HG02610 (cell line): Measurements from ENCODE around the gene VTI1A.

ENCODE experiments used
- ATAC-seq: cut with Tn5 transposase; IDR thresholded peaks from one replicate; pipeline ENCODE4 v1.9.1; 2021; ENCODE audit warnings: mild to moderate bottlenecking, moderate library complexity; ENCODE audit not compliant: unreplicated experiment

The VTI1A gene

DNA sequence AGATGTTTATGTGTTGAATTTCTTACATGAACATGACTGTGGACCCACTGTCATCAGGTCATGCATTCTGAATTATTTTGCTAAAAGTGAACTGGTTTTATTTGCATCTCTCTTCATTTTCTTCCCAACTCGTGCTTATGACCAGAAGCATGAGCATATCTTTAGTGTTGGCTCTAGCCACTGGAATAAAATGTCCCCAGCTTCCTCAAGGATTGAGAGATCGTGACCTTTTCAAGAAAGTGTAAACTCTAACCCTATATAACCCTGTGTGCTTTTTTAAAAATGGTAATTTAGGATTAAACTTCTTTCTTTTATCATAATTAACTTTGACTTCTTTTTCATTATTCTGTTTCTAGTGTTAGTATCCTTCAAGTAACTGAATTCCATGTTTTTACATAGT is 55.5 kb downstream of the VTI1A start:
- no peak for ATAC-seq

DNA sequence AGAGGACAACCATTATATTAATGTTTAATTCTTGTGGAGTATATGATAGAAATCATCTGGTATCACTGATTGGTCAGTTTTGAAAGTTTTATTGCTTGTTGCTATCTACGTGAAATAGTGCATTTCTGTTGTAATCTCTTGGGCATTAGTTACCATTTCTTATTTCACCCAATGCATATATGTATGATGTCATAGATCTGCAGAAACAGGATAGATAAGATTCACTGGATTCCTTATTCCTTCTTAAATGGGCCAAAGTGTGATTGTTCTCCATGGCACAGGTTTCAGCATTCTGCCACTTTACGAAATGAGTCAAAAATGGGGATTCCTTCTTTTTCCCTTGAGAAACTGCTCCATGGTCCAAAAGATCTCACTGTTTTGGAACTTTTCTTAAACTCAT is 56.6 kb downstream of the VTI1A start:
- ATAC-seq, result no peak

DNA sequence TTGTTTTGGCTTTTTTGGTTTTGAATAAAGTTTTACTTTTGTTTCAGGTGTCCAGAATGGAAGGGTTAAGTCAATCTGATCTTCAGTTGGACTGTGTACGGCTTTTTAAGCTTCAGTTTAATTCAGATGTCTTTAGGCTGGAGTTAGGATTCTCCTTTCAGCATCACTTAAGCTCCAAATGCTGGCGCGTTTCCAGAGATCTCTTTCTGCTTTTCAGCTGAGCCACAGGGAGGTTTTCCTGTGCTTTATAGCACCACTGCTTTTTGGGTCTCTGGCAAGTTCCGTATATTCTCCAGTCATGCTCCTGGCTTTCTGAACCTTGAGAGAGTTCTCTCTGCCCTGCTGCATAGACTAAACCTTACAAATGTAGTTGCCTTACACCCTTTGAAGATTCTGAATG is 60.0 kb downstream of the VTI1A start:
- ATAC-seq, result no peak

DNA sequence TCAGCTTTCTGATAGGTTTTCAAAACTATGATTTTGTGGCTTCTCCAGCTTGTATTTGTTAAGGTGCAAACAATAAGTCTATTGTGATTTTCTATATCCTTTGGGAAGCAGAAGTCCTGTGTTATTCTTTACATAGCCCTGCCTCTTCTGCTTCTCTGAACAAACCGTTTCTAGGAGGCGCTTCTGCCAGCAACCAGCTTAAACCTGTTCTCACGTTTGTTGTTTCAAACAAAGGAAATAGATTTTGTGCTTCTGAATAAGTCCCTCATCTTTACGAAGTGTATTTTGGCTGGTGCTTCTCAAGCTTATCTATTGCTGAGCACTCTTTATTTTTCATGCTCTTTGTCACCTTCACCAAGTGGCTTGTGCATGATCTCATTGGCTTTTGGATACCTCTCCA is 61.0 kb downstream of the VTI1A start:
- no peak for ATAC-seq

DNA sequence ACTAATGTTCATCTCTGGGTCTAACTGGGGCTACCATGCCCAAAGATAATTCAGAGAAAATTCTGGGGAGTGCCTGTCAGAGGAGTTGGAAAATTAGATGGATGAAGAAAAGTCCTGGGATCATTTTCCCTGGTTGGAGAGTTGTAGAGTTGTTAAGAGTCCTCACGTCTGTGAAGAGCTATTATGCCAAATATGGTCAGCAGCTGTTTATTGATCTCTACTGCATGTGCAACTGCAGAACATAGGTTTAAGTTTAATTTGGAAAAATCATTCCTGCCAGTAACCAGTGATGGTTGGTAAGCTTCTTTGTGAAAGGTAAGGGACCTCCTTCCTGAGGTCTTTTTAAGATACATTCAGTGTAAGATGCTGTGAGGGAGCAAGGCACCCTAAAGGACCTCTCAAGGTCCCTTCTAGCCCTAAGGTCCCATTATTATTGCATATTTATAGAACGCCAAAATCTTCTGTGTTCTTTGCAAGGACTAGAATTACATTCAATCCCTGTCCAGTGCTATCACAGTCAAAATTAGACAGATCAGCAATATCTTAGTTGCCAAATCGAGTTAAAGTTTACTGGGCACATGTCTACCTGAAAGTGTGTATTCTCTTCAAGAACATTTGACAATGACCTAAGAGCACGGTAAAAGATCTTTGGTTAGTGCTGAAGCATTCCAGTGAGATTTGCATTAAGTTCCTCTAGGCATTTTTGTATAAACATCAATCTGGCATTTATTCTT is 62.7 kb downstream of the VTI1A start:
- no peak for ATAC-seq

DNA sequence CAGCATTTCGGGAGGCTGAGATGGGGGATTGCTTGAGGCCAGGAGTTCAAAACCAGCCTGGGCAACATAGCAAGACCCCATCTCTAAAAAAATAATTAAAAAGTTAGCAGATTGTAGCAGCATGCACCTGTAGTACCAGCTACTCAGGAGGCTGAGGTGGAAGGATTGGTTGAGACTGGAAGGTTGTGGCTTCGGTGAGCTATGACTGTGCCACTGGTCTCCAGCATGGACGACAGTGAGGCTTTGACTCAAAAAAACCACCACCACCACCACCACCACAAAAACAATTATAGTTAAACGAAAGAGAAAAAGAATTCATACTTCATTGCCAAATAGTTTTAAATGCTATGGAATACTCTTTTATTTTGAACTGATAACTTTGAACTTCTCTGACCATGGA is 63.4 kb downstream of the VTI1A start:
- no peak for ATAC-seq

DNA sequence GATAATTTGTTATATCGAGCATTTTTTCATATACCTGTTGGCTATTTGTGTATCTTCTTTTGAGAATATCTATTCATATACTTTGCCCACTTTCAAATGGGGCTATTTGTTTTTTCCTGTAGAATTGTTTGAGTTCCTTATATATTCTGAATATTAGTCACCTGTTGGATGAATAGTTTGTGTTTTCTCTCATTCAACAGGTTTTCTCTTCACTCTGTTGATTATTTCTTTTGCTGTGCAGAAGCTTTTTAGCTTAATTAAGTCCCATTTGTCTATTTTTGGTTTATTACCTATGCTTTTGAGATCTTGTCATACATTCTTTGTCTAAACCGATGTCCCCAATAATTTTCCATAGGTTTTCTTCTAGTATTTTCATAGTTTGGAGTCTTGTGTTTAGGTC is 65.3 kb downstream of the VTI1A start:
- no peak for ATAC-seq

DNA sequence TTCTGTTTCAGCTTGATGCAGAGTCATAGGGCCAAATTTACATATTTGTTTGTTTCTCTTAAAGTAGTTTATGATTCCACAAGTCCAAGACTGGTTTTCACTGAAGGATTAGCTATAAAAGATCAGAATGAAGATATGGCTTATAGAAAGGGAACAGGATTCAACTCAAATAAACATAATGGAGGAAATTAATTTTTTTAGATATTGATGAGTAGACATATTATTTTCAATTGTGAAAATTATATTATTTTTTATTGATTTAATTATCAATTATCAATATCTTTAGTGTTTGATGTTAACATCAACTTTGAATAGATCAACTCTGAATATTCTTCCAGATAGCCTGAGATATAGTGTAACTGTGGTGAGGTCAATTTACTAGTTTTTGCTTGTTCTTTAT is 68.1 kb downstream of the VTI1A start:
- no peak for ATAC-seq

DNA sequence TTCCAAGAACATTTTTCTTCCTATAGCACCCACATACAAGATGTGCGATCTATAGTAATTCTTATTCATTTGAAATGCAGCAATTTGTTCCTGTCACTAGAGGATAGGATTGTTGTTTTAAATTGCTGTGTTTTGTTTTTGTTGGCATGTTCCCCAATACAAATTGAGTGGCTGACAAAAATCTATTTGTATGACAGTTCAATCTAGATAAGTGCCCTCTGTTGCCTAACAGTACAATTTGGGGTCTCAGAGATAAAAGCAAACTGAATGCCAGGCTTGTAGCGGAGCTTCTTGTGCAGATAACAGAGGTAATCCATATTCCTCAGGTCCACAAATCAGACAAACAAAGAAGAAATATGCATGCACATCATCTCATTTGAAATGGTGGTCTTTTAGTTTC is 68.8 kb downstream of the VTI1A start:
- ATAC-seq, result no peak

DNA sequence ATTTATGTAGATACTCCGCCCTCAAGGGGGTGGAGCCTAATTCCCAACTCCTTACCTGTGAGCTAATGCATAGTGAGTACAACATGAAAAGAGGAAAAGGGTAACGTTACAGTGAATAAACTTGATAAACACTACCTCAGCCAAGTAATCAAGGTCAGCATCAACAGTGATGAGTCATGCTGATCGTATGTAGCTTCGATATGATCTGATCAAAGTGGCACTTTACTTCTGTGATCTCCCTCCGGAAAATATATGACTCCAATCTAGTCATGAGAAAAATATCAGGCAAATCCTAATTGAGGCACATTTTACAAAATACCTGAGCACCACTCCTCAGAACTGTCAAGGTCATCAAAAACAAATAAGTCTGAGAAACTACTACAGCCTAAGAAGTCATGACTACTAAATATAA is 70.4 kb downstream of the VTI1A start:
- ATAC-seq, result no peak

DNA sequence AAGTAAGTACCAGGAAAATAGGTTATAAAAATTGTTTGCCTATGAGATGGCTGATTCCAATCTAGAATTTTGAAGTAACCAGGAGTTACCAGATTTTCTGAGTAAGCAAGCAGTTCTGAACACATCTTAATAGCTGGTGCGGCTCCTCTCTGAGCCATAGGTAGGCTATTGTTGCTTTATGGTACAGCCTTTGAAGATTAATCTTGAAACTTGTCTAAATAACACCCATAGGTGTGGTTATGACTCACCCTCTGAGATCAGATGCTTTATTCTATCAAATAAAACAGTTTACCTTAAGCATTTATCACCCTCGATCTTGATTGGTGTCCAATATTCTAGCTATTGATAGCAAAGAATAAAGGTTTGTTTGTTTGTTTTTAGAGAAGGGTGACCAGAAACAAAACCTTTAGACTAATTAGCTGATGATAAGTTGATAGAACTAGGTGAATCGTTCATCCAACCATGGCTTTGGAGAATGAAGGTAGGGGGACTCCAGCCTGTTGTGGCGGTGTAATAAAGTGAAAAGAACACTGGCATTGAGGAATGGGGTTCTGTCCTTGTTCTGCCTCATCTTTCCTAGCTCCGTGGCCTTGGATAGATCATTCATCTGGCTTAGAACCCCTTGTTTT is 72.2 kb downstream of the VTI1A start:
- ATAC-seq, result peak; percentile 99

DNA sequence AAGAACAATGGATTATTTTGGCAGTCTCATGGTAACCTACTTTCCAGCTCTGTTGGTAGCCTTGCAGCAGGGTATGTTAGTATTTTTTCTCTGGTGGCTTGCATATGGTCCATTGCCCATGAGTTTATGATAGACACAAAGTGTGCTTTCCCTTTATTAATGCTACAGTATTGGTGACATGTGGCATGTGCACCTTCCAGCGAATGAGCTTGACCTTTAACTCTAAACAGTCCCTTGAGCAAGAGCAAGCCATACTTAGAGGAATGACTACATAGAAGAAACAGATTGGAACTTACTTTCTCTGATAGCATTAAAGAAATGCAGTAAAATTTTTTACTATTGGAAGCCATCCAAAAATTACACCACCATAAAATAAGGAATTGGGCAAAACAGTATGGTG is 73.9 kb downstream of the VTI1A start:
- no peak for ATAC-seq

DNA sequence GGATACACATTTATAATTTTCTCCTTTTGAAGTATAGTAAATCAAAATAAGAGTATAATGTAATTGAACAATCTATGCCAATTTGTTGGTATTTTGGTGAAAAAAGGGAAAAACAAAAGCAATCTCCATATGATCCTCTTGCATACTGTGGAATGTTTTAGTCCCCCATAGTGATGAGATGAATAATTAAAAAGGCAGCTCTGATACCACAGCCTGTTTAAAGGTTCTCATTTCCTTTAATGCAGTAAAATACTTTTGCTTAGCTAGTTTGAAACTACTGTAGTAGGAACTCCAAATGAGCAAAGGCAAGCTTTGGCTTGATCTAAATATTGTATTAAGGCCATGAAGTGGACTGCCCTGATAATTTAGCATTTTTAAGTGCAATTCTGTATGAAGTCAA is 77.6 kb downstream of the VTI1A start:
- ATAC-seq, result no peak

DNA sequence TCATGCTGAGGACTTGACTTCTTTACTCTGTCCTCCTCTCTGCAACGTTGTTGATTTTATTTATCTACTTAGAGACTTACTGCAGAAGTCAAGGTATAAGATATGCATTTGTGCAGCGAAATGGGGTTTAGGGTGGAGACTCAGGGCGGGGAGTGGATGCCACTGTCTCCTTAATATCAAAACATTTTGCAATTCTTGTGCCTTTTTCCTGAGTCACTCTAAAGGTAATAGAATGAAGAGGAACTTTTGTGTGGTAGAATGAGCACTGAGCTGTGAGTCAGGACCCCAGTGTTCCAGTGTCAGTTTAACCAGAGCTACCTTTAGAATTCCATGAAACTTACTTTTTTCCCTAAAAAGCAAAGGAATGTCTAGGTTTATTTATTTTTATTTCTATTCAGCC is 78.2 kb downstream of the VTI1A start:
- ATAC-seq, result no peak

DNA sequence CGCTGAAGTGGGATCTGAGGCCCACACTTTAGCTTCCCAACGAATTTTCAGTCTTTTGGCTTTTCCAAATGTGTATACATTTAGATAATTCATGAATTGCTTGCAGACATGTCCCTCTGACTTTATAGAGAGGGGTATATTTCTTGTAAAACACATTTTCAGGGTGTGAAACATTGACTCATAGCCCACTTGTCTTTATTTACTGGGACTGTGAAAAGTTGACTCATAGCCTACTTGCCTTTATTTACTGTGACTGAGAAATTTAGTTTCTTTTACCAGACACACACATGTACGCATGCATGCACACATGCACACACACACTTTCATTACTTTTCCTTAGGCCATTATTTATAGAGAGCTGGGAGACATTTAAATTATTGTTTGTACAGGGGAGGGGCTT is 79.1 kb downstream of the VTI1A start:
- ATAC-seq, result peak; percentile 97

DNA sequence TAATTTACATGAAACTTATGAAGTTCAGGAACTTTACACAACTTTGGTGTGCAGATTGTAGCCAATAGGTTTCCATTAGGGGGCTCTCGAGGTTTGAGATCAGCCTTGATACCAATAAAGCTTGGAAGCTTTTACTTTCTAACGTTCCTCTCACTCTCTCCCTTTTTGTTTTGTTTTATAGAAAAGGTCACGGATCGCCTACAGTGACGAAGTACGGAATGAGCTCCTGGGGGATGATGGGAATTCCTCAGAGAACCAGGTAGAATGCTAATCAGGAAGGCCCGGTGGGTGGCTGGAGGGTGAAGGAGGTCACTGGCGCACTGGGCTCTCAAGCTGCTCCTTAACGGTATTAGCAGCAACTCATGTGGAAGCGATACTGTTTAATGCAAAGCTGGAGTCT is 79.9 kb downstream of the VTI1A start:
- ATAC-seq, result no peak

DNA sequence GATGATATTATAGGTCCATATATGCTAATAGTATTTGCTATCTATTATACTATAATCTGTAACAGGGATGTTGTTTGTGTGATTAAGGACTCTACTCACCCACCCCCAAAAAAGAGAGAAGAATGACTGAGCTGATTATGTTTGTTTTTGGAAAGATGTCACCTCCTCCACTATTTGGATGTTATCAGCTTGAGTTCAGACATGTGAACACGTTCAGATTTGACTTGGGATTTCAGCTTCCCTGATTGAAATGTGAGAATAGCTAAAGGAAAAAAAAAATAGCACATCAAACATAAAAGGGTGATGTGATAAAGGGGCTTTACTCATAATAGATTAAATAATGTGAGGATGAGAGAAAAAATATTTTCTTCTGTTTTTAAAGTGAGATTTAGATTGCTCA is 81.2 kb downstream of the VTI1A start:
- ATAC-seq, result no peak

DNA sequence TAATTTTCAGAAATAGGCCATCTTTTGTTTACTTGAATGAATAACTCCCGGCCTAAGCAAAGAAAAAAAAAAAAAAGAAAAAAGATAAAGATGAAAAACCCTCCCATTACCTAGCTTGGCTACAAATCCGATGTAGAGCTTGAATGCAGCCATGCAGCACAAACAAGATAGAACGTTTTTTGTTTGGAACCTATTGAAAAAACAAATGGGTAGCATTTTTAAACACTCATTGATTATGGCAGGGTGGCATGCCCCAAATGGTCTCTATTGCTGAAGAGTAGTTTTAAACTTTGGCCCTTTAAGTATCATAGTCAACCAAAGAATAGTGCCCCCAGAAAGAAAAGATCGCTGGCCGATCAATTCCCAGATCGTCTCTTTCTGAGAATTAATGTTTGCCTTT is 84.4 kb downstream of the VTI1A start:
- ATAC-seq, result no peak

DNA sequence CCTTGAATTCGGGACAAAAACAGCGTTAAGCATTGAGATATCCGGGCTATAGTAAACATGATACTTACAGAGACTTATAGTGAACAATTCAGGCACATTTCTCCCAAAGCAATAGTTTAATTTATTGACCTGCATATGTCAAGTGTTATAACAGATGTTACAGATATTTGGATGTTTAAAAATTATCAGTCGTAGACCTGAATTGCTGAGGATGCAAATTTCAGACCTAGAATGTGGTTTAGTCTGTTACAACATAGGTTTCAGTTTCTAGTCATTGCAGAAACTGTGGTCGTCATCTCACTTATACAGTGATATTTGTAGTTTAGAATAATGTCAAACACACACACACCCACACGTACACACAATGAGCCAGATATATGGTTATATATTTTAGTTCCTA is 85.2 kb downstream of the VTI1A start:
- ATAC-seq, result peak; percentile 100

DNA sequence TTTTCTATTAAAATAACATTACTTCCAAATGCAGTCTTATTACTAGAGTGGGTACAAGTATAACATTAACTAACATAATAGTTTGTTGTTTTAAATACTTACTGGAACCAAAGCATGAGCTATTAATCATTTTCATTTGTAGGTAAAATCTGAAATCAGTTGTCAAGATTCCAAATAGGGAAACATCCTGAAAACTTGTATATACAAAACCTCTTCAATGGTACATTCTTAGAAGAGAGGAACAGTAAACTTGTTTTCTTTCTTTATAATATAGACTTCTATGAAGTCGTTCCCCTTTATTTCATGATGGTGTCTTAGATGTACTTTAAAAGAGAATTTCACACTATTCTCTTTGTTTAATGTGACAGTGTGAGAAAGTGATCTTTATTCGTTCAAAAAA is 85.9 kb downstream of the VTI1A start:
- ATAC-seq, result no peak

DNA sequence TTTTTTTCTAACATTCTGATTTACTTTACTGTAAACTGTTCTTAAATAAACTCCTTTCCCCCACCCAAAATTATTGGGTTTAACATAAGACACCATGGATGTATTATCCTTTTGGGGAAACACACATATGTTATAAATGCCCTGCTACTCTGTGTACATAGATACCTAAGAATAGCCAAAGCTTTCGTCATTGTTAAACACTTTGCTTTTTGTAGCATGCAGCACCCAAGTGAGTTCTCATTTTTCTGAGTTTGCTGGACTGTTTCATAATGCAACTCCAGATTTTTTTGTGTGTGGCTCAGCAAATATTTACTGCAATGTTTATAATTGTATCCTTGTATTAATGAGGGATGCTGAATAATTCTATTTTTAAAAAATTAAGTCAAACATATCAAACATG is 86.9 kb downstream of the VTI1A start:
- no peak for ATAC-seq

DNA sequence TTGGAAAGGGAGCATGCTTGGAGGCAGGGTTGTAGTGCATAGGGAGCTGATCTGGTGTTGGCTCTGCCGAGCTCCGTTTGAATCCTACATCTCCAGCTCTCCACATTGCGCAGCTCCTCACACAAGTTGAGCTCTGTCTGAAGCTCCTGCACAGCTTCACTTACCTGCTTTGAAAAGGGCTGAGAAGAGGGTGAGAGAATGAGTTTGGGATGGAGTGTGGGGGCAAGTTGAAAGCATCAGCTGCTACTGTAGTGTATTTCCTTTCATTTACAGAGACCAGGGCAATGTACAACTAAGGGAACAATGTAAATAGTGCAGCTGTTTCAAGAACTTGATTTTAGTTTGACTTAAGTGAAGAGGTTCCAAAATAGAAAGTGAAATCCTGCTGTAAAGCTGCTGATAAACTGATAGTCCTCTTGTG is 88.5 kb downstream of the VTI1A start:
- ATAC-seq, result no peak

DNA sequence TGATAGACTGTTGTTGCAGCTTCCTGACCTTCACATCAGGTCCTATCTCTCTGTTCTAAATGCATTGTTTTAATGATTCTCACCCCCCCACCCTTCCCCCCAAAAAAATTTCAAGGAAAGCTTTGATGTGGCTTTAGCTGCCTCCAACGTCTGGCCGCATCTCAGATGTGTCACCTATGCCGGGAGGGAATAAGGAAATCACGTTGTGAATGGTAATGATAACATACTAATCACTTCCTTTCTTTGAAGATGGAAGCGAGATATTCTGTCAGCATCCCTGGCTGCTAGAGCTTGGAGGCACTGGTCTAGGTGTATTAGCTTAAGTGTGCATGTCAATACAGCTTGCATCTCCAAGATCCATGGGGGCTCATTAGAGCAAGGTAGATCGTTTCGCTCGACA is 89.6 kb downstream of the VTI1A start:
- no peak for ATAC-seq
